Activated T-helper 1 cell treated with Interleukin-2 at 50 U/mL for 16 hours (primary cell): Measurements from ENCODE around the gene RNF130.
"Not testable (repeated sequence)": the region's sequence is repeated elsewhere in the genome, so short reads cannot be mapped to it uniquely, and the experiment has no call there.

Experiments used
- DNase-seq: peaks from one replicate; pipeline ENCODE4 v3.0.0-alpha.2; 2020; ENCODE audit warnings: low read depth

RNF130 gene

DNA sequence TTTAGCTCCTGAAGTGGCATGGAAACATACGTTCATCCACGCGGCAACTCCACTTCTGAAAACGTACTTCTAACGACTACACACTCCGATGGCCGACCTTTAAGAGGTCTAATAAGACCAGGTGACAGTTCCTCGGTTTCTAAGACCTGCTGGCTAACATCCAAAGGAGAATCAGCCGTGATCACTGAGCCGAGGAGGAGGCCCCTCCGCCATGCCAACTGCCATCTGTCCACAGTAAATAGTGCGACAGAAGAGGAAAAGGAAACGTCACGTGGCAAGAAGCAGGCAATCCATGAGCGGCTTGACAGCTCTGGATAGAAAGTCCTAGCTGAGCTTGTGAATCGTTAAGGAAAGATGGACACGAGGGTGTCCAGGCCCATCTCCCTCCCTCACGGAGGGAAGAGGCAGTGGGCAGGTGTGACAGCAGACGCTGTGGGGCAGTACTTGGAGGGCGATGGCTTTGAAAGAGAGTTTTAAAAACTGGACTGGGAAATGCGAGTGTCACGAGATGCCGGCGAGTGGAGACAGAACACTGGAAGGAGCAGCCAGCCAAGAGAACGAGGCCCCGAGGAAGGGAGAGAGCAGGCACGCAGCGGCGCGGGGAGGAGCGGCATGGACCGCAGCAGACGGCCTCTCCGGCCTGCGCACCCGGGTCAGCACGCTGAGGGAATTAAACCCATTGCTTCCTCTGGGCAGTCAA, 97.2 kb downstream of the RNF130 start:
- DNase-seq: no peak

DNA sequence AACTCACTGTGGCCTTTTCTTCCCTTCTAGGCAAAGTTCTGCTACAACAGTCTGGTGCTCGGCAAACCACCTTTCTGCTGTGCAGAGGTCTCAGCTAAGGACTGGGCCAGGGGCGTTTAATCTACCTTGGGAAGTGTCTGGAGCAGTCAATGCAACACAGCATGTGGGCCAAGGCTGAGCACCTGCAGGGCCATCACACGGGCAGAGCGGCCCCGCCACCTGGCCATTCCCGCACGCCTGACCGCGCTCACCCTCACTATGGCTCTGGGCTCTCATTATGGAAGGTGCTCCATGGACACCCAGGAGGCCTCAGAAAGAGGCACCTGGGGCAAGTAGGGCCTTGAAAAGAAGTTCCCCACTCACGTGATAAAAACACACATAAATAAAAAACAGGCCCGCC, 98.2 kb downstream of the RNF130 start:
- no peak for DNase-seq

- no peak for DNase-seq
Measured at GRCh38 chr5:179969110-179969509, 102.4 kb downstream of the RNF130 start.

GRCh38 chr5:179967489-179967888, 104.1 kb downstream of the RNF130 start:
- DNase-seq: no peak

DNA sequence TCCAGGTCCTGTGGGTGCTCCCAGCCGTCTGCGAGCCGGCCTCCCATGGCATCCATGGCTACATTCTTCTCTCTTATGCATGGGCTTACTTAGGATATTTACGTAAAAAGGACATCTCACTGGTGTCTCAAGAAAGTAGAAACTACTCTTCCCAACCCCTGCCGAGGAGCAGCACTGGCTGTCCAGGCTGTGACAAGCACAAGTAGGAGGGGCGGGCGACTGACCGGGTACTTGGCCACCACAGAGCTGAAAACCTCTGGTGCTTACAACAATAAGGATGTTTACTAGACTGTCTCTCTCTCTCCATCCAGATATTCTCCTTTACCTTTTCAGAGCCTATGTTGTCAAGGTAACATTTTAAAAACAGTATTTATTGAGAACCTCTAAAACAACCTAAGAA, 107.5 kb downstream of the RNF130 start:
- DNase-seq: no peak

DNA sequence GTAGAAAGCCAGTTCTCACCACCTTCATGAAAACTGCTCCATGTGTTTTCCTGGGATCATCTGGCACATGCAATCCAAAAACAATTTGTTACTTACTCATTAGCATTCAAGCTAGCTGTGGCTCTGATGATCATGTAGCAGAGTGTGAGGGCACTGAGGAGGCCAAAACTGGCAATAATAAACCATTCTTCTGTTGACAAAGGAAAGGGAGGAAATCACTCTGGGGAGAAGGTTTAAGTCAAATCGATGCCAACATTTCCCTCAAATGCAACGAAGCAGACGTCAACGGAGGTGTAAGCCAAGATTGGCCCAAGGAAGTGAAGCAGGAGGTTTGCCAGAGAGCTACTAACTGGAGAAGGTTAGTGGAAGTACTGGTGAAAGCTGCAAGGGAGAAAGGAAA, 108.2 kb downstream of the RNF130 start:
- DNase-seq: no peak

DNA sequence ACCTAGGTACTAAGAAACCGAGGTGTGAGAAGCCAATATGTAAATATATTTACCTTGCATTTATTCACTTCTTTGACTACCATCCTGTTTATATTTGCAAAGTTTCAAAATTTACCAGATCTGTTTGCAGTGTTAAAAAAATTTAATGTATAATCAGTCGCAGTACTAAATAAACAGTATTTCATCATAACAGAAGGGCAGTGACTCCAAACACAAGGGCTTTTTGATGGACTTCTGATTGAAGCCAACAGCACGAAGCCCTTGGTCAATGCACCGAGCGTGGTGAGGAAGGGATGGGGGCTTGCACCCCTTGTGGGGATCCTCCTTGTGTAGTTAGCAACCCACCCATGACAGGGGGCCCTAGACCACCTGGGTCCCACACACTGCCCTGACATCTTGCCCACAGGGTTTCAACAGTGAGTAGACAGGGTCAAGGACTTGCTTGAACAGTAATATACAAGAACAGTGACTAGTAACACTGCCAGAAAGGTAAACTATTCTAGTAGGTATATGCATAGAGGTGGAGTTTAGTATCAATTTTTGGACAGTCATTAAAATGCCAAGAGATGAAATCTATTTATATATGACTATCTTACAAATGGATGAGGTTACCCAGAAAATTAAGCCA, 111.2 kb downstream of the RNF130 start:
- no peak for DNase-seq

- DNase-seq: no peak
Measured at GRCh38 chr5:179959641-179960040, 111.9 kb downstream of the RNF130 start.

DNA sequence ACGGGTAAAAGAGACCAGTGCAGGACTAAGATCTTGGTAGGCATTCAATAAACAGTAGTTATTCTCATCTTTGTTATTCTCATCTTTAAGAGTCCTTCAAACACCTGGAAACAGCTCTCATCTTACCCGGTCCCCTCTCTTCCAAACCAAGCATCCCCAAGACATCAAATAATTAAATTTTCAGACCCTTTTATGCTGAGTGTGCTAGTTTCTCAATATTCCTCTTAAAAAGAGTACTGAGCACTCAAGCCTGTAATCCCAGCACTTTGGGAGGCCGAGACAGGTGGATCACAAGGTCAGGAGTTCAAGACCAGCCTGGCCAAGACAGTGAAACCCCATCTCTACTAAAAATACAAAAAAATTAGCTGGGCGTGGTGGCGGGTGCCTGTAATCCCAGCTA, 112.4 kb downstream of the RNF130 start:
- DNase-seq: not testable (repeated sequence)

- no peak for DNase-seq
Measured at GRCh38 chr5:179955630-179956029, 115.9 kb downstream of the RNF130 start.

DNA sequence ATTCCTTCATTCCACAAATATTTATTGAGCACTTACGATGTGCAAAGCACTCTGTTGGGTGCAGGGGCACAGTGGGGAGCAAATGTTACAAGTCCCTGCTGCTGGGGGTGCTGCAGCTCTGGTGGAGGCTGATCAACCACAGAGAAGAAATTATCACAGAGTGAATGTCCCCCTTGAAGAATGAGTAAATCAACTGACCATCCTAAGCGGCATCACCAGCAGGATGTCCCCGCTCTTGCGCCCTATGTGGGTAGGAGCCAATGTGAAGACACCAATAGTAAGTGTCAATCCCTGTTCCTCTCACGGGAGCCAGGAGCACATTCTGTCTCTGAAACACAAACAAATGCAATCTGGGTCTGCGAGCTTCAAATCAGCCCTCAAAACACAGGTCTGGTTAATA, 116.5 kb downstream of the RNF130 start:
- DNase-seq: no peak

- DNase-seq: no peak
Measured at GRCh38 chr5:179954434-179954833, 117.1 kb downstream of the RNF130 start.

DNA sequence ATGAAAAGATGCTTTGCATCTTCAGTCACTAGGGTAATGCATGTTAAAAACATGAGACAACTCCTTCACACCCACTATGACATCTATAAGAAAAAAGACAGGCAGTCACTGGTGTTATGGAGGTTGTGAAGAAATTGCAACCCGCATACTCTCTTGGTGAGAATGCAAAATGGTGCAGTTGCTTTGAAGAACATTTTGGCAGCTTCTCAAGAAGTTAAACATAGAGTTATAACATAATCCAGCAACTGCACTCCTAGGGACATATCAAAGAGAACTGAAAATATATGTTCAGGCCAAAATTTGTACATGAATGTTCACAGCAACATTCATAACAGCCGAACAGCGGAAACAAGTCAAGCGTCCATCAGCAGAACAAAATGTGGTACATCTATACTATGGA, 117.6 kb downstream of the RNF130 start:
- no peak for DNase-seq

- no peak for DNase-seq
Measured at GRCh38 chr5:179936976-179937681, 134.4 kb downstream of the RNF130 start.

GRCh38 chr5:179930788-179931473, 140.6 kb downstream of the RNF130 start:
- no peak for DNase-seq

GRCh38 chr5:179927824-179928223, 143.7 kb downstream of the RNF130 start:
- DNase-seq: no peak

GRCh38 chr5:179926657-179927056, 144.9 kb downstream of the RNF130 start:
- DNase-seq: no peak

DNA sequence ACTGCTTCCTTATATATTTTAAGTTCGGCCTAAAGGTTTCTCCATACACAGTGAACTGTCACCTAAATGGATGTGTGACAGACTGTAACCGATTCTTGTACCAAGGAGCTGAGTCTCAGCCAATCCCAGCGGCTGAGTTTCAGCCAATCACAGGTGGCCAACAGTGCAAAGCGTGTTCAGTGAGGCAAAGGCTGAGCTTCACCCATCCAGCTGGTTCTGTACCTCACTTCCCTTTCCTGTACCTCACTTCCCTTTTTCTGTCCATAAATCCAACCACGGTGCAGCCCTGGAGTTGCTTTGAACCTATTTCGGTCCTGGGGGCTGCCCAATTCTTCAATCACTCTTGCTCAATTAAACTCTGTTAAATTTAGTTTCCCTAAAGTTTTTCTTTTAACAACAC, 148.1 kb downstream of the RNF130 start:
- no peak for DNase-seq

- DNase-seq: no peak
Measured at GRCh38 chr5:179920175-179920574, 151.4 kb downstream of the RNF130 start.

DNA sequence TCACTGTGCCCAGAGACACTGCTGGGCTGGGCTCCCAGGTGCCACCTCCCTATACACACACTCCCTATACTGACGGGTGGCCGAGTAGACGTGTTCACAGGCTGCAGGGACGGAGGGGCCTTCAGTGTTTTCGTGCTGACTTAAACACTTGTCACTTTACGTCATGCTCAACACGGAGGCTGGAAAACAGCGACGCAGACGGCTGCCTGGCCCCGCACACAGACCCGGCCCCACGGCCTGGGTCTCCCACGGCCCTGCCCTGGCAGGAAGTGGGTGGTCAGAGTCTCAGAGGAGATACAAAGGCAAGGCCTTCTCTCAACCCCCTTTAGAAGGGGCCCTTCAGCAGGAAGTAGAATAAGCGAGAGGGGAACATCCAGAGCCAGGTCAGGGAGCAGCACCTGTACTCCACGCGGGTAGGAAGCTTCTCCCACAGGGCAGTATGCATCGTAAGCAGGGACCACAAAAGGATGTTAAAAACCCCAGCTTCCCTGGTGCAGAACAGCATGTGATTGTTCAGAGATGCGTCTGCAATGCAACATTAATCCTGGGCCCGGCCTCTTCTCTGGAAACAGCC, 152.0 kb downstream of the RNF130 start:
- DNase-seq: no peak

DNA sequence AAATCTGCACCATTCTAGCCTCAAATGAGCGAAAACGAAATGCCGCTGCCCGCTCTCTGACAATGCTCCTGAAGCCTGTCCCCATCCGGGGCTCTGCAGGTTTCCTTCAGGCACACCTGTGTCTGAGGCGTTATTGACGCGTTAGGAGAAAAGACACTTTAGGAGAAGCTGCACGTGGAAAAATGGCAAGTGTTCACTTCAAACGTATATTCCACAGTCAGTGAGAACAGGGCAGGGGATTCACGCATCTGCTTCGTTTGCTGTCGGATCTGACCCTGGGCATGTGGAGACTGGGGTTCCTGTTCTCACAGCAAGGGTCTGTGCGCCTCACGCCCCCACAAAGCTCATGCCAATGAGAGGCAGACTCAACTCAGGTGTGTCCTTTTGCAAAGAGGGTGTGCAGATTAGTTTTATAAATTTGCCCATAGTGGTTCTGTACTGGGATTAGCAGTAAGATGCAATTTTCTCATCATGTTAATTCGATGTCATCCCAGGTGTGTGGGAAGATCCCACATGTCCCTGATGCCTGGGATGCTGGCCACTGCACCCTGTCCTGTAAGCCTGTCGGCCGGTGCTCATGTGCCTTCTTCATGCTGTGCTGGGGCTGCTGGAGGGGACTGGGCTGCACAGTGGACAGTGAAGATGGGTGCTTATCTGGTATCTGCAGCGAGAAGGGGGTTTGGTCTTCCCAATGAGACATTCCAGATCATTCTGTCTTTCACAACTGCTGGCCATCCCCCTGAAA, 152.6 kb downstream of the RNF130 start:
- DNase-seq: no peak

DNA sequence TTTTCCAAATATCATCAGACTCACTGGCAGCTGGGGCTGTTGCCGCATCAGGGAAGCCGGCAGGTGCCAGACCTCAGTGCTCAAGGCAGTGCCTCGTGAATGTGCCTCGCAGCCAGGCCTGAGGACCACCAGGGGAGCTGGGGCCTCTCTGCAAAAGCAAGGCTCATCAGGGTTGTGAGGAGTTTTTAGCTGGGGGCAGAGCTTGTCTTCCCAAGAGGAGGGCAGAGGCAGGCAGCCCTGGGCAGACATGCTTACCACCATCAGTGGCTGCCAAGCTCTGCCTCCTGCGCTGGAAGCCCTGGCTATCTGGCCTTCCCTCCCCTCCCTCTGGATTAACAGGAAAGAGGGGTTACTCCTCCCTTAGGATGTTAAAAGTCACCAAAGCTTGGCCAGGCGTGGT, 155.0 kb downstream of the RNF130 start:
- no peak for DNase-seq
